H1 (cell line): ENCODE measurements around the gene DCTD. TPM values are rescaled to one million over a fixed set of nuclear protein-coding genes. Genes with fewer than 3 reads are reported as not detected.

Experiments
- CBX5 ChIP-seq: fragments of 300-800, 300-1000 bp; sonication (generic); IDR thresholded peaks from 2 replicates; pipeline ENCODE4 v1.7.1; 2016; ENCODE audit warnings: antibody characterized with exemption, low read length, low read depth
- CBX8 ChIP-seq: fragments of 300-800, 300-1000 bp; sonication (generic); IDR thresholded peaks from 2 replicates; pipeline ENCODE4 v1.7.1; 2016; ENCODE audit warnings: low read depth, low read length, borderline replicate concordance
- GABPA ChIP-seq: IDR thresholded peaks from 2 replicates; pipeline ENCODE4 v1.6.1; 2011; ENCODE audit warnings: mild to moderate bottlenecking, low read length, moderate library complexity, borderline replicate concordance; ENCODE audit not compliant: insufficient read depth
- HDAC2 ChIP-seq, 2 experiments: fragments of 300-600 bp in 1 of 2; sonication (generic) in 1 of 2; IDR thresholded peaks; 2 replicates each; pipeline ENCODE4 v1.6.1; 2011 to 2012; ENCODE audit warnings: low read depth in 2 of 2, low read length in 2 of 2, mild to moderate bottlenecking in 2 of 2, moderate library complexity in 2 of 2, borderline replicate concordance in 1 of 2, inconsistent platforms in 1 of 2
- NANOG ChIP-seq: IDR thresholded peaks from 2 replicates; pipeline ENCODE4 v1.6.1; 2011; ENCODE audit warnings: low read length, low read depth, mild to moderate bottlenecking, inconsistent platforms; ENCODE audit not compliant: insufficient read depth, poor library complexity, severe bottlenecking
- SIN3A ChIP-seq, 2 experiments: IDR thresholded peaks in 1 of 2; conservative IDR thresholded peaks in 1 of 2; 2 replicates each; pipeline ENCODE4 v1.6.1; 2011 to 2012; ENCODE audit warnings: low read length in 2 of 2, improper control_type of control experiment in 1 of 2, low read depth in 1 of 2, mild to moderate bottlenecking in 1 of 2
- SP2 ChIP-seq: IDR thresholded peaks from 2 replicates; pipeline ENCODE4 v1.6.1; 2012; ENCODE audit warnings: mild to moderate bottlenecking, low read length, inconsistent platforms
- polyA plus RNA-seq, 7 experiments: library from polyadenylated mRNA; depleted of rRNA in 3 of 7; stranded (reverse) in 5 of 7; unstranded in 2 of 7; fragments of >200 nt in 5 of 7; fragments of 200-250 nt in 2 of 7; gene quantifications; 1 replicate in 5 of 7; 2 replicates in 1 of 7; 4 replicates in 1 of 7; pipeline versions ENCODE4 v1.2.1 to v1.2.3, GENCODE V29; 2011 to 2013; ENCODE audit warnings: missing spikeins in 2 of 7, mixed read lengths in 2 of 7
- total RNA-seq: library from RNA; stranded (reverse); fragmentation: NEBNext Ultra II Directional; extraction: Animal tissue kit (Norgen Biotek cat#: 25700); gene quantifications from 2 replicates; pipeline ENCODE4 v1.2.1, GENCODE V29; 2021
- TF ChIP-seq, protein P1 (sequence below): fragments of 300-600 bp; sonication (generic); IDR thresholded peaks from 2 replicates; pipeline ENCODE4 v1.7.1; 2012; ENCODE audit warnings: low read length, moderate library complexity, mild to moderate bottlenecking, inconsistent platforms; ENCODE audit not compliant: insufficient replicate concordance
- TF ChIP-seq, protein P2 (sequence below): IDR thresholded peaks from 2 replicates; pipeline ENCODE4 v1.6.1; 2012; ENCODE audit warnings: inconsistent platforms

Gene DCTD
- total and polyA plus RNA-seq, 2 of the 8 experiments (the other 6 are each of a cell fraction or from before 2014, with no cell fraction given) = 60.2 to 69.5 TPM

DNA sequence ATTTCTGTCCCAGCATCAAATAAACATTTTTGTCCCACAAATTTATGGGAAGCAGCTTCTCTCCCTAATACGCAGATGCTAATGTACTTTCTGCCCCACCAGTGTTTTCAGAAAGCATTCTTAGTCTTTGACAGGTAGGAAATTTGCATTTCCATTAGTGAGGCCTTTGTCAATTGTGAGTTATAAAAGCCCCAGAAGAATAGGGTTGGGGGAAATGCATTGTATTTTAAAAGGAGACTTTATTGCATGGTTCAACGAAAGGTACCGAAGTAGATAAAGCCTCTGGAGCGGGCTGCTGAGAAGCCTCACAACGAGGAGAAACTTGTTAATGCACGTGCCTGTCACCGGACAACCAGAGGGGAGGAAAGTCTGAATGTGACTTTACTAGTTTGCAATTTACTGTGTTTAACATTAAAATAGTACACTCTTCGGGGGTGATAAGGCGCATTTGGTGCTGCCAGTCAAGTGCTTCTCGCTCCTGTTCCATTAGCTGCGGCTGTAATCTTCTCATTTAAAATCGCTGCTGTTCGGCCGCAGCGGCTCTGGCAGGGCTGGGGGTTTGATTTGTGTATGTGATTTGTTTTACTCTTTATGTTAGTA is 63.4 kb downstream of the DCTD start (continued):
- TF ChIP-seq, protein P1, sequence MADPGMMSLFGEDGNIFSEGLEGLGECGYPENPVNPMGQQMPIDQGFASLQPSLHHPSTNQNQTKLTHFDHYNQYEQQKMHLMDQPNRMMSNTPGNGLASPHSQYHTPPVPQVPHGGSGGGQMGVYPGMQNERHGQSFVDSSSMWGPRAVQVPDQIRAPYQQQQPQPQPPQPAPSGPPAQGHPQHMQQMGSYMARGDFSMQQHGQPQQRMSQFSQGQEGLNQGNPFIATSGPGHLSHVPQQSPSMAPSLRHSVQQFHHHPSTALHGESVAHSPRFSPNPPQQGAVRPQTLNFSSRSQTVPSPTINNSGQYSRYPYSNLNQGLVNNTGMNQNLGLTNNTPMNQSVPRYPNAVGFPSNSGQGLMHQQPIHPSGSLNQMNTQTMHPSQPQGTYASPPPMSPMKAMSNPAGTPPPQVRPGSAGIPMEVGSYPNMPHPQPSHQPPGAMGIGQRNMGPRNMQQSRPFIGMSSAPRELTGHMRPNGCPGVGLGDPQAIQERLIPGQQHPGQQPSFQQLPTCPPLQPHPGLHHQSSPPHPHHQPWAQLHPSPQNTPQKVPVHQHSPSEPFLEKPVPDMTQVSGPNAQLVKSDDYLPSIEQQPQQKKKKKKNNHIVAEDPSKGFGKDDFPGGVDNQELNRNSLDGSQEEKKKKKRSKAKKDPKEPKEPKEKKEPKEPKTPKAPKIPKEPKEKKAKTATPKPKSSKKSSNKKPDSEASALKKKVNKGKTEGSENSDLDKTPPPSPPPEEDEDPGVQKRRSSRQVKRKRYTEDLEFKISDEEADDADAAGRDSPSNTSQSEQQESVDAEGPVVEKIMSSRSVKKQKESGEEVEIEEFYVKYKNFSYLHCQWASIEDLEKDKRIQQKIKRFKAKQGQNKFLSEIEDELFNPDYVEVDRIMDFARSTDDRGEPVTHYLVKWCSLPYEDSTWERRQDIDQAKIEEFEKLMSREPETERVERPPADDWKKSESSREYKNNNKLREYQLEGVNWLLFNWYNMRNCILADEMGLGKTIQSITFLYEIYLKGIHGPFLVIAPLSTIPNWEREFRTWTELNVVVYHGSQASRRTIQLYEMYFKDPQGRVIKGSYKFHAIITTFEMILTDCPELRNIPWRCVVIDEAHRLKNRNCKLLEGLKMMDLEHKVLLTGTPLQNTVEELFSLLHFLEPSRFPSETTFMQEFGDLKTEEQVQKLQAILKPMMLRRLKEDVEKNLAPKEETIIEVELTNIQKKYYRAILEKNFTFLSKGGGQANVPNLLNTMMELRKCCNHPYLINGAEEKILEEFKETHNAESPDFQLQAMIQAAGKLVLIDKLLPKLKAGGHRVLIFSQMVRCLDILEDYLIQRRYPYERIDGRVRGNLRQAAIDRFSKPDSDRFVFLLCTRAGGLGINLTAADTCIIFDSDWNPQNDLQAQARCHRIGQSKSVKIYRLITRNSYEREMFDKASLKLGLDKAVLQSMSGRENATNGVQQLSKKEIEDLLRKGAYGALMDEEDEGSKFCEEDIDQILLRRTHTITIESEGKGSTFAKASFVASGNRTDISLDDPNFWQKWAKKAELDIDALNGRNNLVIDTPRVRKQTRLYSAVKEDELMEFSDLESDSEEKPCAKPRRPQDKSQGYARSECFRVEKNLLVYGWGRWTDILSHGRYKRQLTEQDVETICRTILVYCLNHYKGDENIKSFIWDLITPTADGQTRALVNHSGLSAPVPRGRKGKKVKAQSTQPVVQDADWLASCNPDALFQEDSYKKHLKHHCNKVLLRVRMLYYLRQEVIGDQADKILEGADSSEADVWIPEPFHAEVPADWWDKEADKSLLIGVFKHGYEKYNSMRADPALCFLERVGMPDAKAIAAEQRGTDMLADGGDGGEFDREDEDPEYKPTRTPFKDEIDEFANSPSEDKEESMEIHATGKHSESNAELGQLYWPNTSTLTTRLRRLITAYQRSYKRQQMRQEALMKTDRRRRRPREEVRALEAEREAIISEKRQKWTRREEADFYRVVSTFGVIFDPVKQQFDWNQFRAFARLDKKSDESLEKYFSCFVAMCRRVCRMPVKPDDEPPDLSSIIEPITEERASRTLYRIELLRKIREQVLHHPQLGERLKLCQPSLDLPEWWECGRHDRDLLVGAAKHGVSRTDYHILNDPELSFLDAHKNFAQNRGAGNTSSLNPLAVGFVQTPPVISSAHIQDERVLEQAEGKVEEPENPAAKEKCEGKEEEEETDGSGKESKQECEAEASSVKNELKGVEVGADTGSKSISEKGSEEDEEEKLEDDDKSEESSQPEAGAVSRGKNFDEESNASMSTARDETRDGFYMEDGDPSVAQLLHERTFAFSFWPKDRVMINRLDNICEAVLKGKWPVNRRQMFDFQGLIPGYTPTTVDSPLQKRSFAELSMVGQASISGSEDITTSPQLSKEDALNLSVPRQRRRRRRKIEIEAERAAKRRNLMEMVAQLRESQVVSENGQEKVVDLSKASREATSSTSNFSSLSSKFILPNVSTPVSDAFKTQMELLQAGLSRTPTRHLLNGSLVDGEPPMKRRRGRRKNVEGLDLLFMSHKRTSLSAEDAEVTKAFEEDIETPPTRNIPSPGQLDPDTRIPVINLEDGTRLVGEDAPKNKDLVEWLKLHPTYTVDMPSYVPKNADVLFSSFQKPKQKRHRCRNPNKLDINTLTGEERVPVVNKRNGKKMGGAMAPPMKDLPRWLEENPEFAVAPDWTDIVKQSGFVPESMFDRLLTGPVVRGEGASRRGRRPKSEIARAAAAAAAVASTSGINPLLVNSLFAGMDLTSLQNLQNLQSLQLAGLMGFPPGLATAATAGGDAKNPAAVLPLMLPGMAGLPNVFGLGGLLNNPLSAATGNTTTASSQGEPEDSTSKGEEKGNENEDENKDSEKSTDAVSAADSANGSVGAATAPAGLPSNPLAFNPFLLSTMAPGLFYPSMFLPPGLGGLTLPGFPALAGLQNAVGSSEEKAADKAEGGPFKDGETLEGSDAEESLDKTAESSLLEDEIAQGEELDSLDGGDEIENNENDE = no peak
- TF ChIP-seq, protein P2, sequence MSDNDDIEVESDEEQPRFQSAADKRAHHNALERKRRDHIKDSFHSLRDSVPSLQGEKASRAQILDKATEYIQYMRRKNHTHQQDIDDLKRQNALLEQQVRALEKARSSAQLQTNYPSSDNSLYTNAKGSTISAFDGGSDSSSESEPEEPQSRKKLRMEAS = no peak
- TF ChIP-seq GABPA = no peak
- no peak for TF ChIP-seq HDAC2 (IDR thresholded peaks at IDR 0.05; ENCODE audit: borderline replicate concordance in 1 of 2, low read depth in 2 of 2, low read length in 2 of 2)
- no peak for TF ChIP-seq SIN3A (conservative IDR thresholded peaks at IDR 0.05 in 1 of 2, IDR thresholded peaks at IDR 0.05 in 1 of 2; ENCODE audit: low read depth in 1 of 2, low read length in 2 of 2)
- TF ChIP-seq NANOG = no peak
- TF ChIP-seq CBX5 = no peak
- no peak for TF ChIP-seq CBX8
- no peak for TF ChIP-seq SP2
